Calu3 (cell line): ENCODE results near the gene EXOC3L1. TPM values are rescaled to one million over a fixed set of nuclear protein-coding genes. Genes with fewer than 3 reads are reported as not detected.

ENCODE experiments used
- BruUV-seq: library from RNA; stranded (reverse); fragments of 400-500 nt; replicated peaks from 2 replicates; lab custom pipeline; 2021; lab: Mats Ljungman, UMichigan
- CTCF ChIA-PET: fragments of 300-600 bp; sonication (Branson Sonifier 250); formaldehyde crosslinking; loops from one replicate; lab custom pipeline; 2022; ENCODE audit warnings: antibody characterized with exemption; lab: Charles Lee
- DNase-seq: peaks from one replicate; pipeline ENCODE4 v3.0.0; 2022
- H3K27ac Mint-ChIP-seq: one replicate; pipeline ENCODE4 v1.8.0; 2022; ENCODE audit warnings: mixed read lengths; ENCODE audit not compliant: unreplicated experiment
- H3K27me3 Mint-ChIP-seq: one replicate; pipeline ENCODE4 v1.8.0; 2022; ENCODE audit warnings: mixed read lengths; ENCODE audit not compliant: unreplicated experiment
- H3K36me3 Mint-ChIP-seq: one replicate; pipeline ENCODE4 v1.8.0; 2022; ENCODE audit warnings: mild to moderate bottlenecking, moderate library complexity, mixed read lengths; ENCODE audit not compliant: insufficient read depth, unreplicated experiment
- H3K4me1 Mint-ChIP-seq: one replicate; pipeline ENCODE4 v1.8.0; 2022; ENCODE audit warnings: mild to moderate bottlenecking, low read depth, mixed read lengths; ENCODE audit not compliant: unreplicated experiment
- H3K4me3 Mint-ChIP-seq: one replicate; pipeline ENCODE4 v1.8.0; 2022; ENCODE audit warnings: mild to moderate bottlenecking, low read depth, moderate library complexity, mixed read lengths; ENCODE audit not compliant: unreplicated experiment
- H3K9me3 Mint-ChIP-seq: one replicate; pipeline ENCODE4 v1.8.0; 2022; ENCODE audit warnings: low read depth, mixed read lengths; ENCODE audit not compliant: unreplicated experiment
- intact Hi-C: fragments of 100-400 bp; cut with micrococcal nuclease; formaldehyde crosslinking; loops from one replicate; pipeline ENCODE4 v1.10.0; 2022; ENCODE audit not compliant: unreplicated experiment
- total RNA-seq: library from RNA; stranded (reverse); gene quantifications from 2 replicates; pipeline ENCODE4 v1.2.3, GENCODE V29; 2022
- TF ChIP-seq, protein P1 (sequence below): fragments of 200-600 bp; IDR thresholded peaks from one replicate; pipeline ENCODE4 v1.8.0; 2022; ENCODE audit warnings: antibody characterized with exemption; ENCODE audit not compliant: unreplicated experiment

EXOC3L1 gene
- total RNA-seq, 1 experiment from 2014 or later = 0.31 TPM

DNA sequence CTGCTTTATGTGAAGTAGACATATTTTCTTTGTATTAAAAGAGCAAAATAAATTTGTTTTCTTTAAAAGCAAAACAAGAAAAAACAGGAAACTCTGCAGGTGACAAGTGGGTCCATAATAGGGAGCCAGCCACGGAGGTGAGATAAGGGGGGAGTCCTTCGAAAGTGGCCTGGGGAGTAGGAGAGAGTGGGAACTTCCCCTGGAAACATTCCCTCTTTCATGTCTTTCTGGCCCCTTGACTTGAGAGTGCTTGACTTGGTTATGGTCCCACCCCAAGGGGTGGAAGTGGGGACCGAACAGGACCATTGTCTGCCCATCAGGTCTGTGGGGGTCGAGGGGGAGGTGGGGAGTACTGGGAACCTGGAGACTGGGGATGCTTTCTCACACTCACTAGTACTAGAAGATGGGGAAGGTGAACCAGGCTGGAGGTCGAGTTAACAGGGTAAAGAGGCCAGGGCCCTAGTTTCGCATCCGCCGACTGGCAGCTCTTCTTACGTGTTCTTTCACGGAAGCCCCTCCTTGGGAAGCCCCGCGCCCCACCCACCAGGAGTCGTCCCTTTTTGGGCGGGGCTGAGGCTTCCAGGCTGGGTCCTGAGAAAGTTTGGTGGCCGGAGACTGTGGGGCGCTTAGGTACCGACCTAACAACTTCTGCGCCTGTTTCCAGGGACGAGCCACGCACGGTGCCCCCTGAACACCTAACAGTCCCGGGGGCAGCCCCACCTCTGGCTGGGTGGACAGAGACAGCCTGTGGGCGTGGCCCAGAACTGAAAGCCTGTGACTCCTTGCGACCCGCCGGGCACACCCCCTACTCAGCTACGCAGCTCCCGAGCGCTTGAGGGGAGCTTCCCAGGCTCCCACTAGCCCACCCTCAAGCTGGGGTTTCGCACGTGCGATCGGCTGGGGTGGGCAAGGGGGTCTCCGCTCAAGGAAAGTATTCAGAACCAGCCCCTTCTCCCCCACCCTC is 31.0 kb downstream of the EXOC3L1 start:
- CTCF ChIA-PET = interaction anchor here (0.6 to 2.3 kb wide), 4 partner anchors 41 to 332 kb away, joined by 3 to 7 read pairs (median 4); no protein-coding TSS in a partner anchor
- peak; percentile 65 for DNase-seq
- no TSS peak for BruUV-seq
- Mint-ChIP-seq H3K27ac (peak overlapping the region; percentile 58), H3K9me3 (no peaks in the 10 kb centered on the region), H3K36me3 (peaks cover 50% of the 10 kb centered on the region), H3K4me3 (peak overlapping the region; percentile 84), H3K4me1 (peaks cover 29% of the 10 kb centered on the region), H3K27me3 (no peaks in the 10 kb centered on the region)
- TF ChIP-seq, protein P1, sequence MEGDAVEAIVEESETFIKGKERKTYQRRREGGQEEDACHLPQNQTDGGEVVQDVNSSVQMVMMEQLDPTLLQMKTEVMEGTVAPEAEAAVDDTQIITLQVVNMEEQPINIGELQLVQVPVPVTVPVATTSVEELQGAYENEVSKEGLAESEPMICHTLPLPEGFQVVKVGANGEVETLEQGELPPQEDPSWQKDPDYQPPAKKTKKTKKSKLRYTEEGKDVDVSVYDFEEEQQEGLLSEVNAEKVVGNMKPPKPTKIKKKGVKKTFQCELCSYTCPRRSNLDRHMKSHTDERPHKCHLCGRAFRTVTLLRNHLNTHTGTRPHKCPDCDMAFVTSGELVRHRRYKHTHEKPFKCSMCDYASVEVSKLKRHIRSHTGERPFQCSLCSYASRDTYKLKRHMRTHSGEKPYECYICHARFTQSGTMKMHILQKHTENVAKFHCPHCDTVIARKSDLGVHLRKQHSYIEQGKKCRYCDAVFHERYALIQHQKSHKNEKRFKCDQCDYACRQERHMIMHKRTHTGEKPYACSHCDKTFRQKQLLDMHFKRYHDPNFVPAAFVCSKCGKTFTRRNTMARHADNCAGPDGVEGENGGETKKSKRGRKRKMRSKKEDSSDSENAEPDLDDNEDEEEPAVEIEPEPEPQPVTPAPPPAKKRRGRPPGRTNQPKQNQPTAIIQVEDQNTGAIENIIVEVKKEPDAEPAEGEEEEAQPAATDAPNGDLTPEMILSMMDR = no peak
- intact Hi-C loops = loop anchor here (10.0 kb wide), 1 partner anchor 144 kb away; no protein-coding TSS in a partner anchor

DNA sequence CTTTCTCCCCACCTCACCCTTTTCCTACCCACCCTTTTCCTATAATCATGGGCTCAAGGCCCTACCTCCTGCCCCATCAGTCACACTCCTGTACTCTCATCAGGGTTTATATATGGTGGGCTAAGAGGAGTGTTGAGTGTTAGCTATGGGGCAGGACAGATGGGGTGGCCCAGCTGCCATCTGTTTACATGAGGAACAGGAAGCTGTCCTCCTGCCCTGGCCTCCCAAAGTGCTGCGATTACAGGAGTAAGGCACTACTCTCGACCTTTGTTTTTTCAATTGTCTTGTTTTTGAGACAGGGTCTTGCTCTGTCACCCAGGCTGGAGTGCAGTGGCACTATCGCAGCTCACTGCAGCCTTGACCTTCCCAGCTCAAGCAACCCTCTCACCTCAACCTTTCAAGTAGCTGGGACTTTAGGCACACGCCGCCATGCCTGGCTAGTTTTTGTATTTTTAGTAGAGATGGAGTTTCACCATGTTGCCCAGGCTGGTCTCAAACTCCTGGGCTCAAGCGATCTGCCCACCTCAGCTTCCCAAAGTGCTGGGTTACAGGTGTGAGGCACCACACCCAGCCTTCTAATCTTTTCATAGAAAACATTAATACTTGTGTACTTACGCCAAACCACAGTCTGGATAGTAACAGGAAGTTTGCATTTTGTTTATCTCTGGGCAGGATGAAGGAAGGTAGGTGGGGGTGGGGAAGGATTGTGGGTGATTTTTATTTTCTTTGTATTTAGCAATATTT is 31.9 kb downstream of the EXOC3L1 start:
- peaks cover 29% of the 10 kb centered on the region for H3K4me1 Mint-ChIP-seq
- peak overlapping the region; percentile 34 for H3K27ac Mint-ChIP-seq
- no peak for DNase-seq
- no peaks in the 10 kb centered on the region for H3K27me3 Mint-ChIP-seq
- H3K9me3 Mint-ChIP-seq = no peaks in the 10 kb centered on the region
- TSS peak; percentile 50 for BruUV-seq
- H3K36me3 Mint-ChIP-seq = peaks cover 52% of the 10 kb centered on the region
- peak overlapping the region; percentile 84 for H3K4me3 Mint-ChIP-seq
- CTCF ChIA-PET = interaction anchor here (0.6 to 1.1 kb wide), 3 partner anchors 17 to 333 kb away, joined by 3 to 4 read pairs (median 3); no protein-coding TSS in a partner anchor
- intact Hi-C loops = loop anchor here (10.0 kb wide), 1 partner anchor 143 kb away; no protein-coding TSS in a partner anchor
- TF ChIP-seq, protein P1 = no peak

DNA sequence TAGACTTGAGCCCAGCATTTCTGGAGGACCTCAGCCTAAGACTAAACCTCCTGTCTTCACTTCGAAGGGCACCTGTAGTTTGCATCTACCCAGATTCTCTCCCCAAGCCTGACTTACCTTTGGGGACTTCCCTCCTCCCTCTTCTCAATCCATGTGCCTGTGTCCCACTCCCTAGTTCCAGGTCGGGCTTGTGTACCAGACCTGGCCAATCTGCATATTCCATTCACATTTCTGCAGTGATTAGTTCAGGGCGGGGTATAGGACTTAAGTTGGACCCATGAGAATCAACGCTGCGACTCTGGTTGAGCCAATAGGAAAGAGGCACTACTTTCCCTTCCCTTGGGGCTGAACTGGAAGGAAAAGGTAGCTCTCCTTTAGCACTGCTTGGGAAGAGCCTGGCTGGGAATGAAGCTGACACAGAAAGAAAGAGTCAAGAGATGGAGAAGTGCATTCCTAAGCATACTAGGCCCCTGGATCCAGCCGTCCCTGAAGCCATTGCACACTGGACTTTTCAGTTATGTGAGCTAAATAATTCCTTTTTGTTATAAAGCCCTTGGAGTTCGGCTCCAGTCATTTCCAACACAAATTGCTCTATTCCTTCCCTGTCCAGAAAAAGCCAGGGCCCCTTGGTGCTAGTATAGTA is 32.7 kb downstream of the EXOC3L1 start:
- DNase-seq = no peak
- H3K27me3 Mint-ChIP-seq = no peaks in the 10 kb centered on the region
- intact Hi-C loops = loop anchor here (10.0 kb wide), 1 partner anchor 142 kb away; no protein-coding TSS in a partner anchor
- no peaks in the 10 kb centered on the region for H3K9me3 Mint-ChIP-seq
- no peak overlapping the region for H3K4me3 Mint-ChIP-seq
- CTCF ChIA-PET = interaction anchor here (1.0 to 1.2 kb wide), 3 partner anchors 18 to 210 kb away, joined by 3 to 4 read pairs (median 4); no protein-coding TSS in a partner anchor
- no TSS peak for BruUV-seq
- TF ChIP-seq, protein P1 = no peak
- H3K36me3 Mint-ChIP-seq = peaks cover 58% of the 10 kb centered on the region
- H3K4me1 Mint-ChIP-seq = peaks cover 29% of the 10 kb centered on the region
- no peak overlapping the region for H3K27ac Mint-ChIP-seq
